Measurements from ENCODE around the gene NUDT5. TPM values are rescaled to one million over a fixed set of nuclear protein-coding genes. Genes with fewer than 3 reads are reported as not detected.

Gene NUDT5
- total RNA-seq, 4 donors from 2014 or later, result 30.7 to 79.3 (median 42.3) TPM

DNA sequence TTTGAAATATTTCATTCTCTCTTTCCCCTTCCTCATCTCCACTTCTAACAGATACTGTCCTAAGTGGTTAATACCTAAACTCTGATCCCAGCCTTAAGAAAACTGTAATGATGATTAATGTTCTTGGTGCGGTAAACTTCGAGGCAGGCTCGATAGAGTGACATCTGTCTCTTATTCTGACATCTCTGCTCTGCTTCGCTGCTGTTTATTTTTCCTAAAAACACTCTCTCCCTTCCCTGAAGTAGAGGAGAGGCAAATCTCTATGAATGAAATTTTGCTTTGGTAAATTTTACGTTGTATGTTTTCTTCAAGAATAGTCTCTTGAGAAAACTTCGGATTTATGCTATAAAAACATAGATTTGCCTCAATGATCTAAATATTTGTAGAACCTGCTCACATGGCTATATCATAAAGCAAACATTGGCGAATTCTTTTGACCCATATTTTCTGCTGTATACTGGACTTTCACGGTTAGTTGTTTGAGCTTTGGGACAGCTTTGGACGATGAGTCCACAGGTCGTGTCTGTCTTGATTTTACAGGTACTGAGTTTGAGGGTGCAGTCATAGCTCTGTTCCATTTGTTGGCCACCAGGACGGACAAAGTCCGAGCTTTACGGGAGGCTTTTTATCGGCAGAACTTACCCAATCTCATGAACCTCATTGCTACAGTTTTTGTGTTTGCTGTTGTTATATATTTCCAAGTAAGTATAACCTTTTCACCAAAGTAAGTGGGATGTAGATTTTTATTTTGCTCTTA is 39.1 kb downstream of the NUDT5 start:
- 86 to 88% methylated on average over 14 of the region's 14 CpGs for WGBS, 2 donors

DNA sequence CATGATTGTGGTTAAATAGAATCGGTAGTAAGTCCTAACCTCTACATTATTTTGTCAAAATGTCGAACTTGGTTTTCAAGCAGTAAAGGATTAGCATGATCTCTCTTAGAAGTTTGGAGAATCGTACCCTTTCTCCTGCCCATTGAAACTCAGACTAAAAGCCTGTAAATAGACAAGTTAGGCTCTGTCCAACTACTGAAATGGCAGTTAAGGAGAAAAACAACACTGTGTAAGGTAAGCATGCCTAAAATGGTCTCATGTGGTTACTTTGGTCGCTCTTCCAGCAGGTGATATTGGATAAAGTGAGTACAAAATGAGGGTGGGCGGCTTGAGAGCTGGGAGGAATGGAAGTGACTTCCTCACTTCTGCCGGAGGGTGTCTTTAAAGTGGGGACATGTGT is 41.2 kb downstream of the NUDT5 start:
- intact Hi-C loops (cut with DNase I), result no loop called here
- DNase-seq, result no peak
- Histone ChIP-seq H3K4me1 (no peaks in the 10 kb centered on the region), H3K27ac (no peak overlapping the region), H3K36me3 (peaks cover 0 to 49% (median 5%) of the 10 kb centered on the region in 3 donors), H3K9me3 (no peaks in the 10 kb centered on the region), H3K27me3 (no peaks in the 10 kb centered on the region), H3K4me3 (no peak overlapping the region)
- 87 to 97% methylated on average over 6 of the region's 6 CpGs for WGBS, 2 donors
- TF ChIP-seq, protein P1, sequence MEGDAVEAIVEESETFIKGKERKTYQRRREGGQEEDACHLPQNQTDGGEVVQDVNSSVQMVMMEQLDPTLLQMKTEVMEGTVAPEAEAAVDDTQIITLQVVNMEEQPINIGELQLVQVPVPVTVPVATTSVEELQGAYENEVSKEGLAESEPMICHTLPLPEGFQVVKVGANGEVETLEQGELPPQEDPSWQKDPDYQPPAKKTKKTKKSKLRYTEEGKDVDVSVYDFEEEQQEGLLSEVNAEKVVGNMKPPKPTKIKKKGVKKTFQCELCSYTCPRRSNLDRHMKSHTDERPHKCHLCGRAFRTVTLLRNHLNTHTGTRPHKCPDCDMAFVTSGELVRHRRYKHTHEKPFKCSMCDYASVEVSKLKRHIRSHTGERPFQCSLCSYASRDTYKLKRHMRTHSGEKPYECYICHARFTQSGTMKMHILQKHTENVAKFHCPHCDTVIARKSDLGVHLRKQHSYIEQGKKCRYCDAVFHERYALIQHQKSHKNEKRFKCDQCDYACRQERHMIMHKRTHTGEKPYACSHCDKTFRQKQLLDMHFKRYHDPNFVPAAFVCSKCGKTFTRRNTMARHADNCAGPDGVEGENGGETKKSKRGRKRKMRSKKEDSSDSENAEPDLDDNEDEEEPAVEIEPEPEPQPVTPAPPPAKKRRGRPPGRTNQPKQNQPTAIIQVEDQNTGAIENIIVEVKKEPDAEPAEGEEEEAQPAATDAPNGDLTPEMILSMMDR (IDR thresholded peaks at IDR 0.05), result no peak
- no peak for TF ChIP-seq POLR2A (IDR thresholded peaks at IDR 0.05)

More for the DNA sequence above, 39.1 kb downstream of the NUDT5 start:
- Histone ChIP-seq H3K9me3 (no peaks in the 10 kb centered on the region), H3K27ac (no peak overlapping the region), H3K27me3 (no peaks in the 10 kb centered on the region), H3K4me1 (no peaks in the 10 kb centered on the region), H3K4me3 (no peak overlapping the region), H3K36me3 (peaks cover 0 to 59% (median 3%) of the 10 kb centered on the region in 3 donors)
- no peak for DNase-seq
- TF ChIP-seq, protein P1 (IDR thresholded peaks at IDR 0.05), result no peak
- no peak for TF ChIP-seq POLR2A (IDR thresholded peaks at IDR 0.05)
- intact Hi-C loops (cut with DNase I), result no loop called here

DNA sequence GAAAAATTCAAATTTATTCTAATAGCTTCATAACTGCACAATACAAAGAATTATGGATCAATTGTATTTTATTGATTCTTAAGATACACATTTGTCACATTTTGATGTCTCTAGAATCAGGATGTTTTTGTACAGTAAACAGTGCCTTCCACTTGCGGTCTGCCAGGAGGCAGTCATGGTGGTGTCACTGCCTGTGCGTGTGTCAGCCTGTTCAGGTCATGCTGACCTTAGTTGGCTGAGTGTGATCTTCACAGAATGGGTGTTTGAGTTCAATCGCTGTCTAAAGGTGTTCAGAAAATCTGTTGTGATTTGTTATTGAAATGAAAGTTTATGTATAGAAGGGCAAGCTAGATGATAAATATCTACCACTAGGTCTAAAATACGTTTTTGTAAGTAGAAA is 45.5 kb downstream of the NUDT5 start:
- Histone ChIP-seq H3K27me3 (no peaks in the 10 kb centered on the region), H3K4me3 (no peak overlapping the region), H3K36me3 (peaks cover 0 to 44% (median 7%) of the 10 kb centered on the region in 3 donors), H3K4me1 (no peaks in the 10 kb centered on the region), H3K27ac (no peak overlapping the region), H3K9me3 (no peaks in the 10 kb centered on the region)
- intact Hi-C loops (cut with DNase I), result no loop called here
- DNase-seq, result no peak
- TF ChIP-seq, protein P1 (IDR thresholded peaks at IDR 0.05), result no peak
- TF ChIP-seq POLR2A (IDR thresholded peaks at IDR 0.05), result no peak
- WGBS, 2 donors, result 82% methylated on average over 4 of the region's 4 CpGs

DNA sequence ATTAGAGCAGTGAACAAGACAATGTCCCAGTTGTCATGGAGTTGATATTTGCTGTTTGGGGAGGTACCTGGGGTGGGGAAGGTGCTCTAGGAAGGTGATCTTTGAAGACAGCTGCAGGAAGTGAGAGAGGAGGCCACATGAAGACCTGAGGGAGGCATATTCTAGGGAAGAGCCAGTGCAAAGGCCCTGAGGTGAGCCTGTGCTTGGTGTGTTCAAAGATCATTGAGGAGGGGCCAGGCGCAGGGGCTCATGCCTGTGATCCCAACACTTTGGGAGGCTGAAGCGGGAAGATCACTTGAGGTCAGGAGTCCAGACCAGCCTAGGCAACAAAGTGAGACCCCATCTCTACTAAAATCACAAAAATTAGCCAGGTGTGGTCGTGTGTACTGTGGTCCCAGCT is 51.2 kb downstream of the NUDT5 start:
- Histone ChIP-seq H3K27me3 (no peaks in the 10 kb centered on the region), H3K9me3 (no peaks in the 10 kb centered on the region), H3K4me1 (no peaks in the 10 kb centered on the region), H3K27ac (no peak overlapping the region), H3K36me3 (peaks cover 0 to 81% (median 21%) of the 10 kb centered on the region in 3 donors), H3K4me3 (no peak overlapping the region)
- intact Hi-C loops (cut with DNase I), result no loop called here
- TF ChIP-seq POLR2A (IDR thresholded peaks at IDR 0.05), result no peak
- TF ChIP-seq, protein P1 (IDR thresholded peaks at IDR 0.05), result no peak
- 85 to 88% methylated on average over 1 to 3 of the region's 3 CpGs for WGBS, 2 donors
- no peak for DNase-seq

DNA sequence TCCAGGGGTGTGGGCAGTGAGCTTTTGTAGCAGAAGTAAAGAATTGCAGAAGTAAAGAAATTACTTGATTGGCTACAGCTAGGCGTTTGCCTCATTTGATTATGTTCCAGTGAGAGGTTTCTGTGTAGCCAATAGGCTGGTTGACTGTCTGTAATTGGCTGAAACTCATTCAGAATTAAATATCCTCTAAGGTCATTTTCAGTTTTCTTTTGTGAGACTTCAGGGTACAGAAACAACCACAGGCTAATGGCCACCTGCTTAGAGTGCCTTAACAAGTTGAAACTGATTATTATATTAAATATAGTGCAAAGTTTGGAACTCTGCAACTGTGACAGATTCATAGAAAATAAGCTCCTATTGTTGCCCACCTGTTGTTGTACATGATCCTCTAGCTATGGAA is 55.7 kb downstream of the NUDT5 start:
- intact Hi-C loops (cut with DNase I), result no loop called here
- TF ChIP-seq, protein P1 (IDR thresholded peaks at IDR 0.05), result no peak
- TF ChIP-seq POLR2A (IDR thresholded peaks at IDR 0.05), result no peak

More for the DNA sequence above, 55.7 kb downstream of the NUDT5 start:
- Histone ChIP-seq H3K4me3 (no peak overlapping the region), H3K9me3 (no peaks in the 10 kb centered on the region), H3K36me3 (peaks cover 0 to 90% (median 17%) of the 10 kb centered on the region in 3 donors), H3K27ac (no peak overlapping the region), H3K27me3 (no peaks in the 10 kb centered on the region), H3K4me1 (no peaks in the 10 kb centered on the region)
- no peak for DNase-seq
- WGBS, 2 donors, result 73 to 80% methylated on average over 1 of the region's 1 CpG
